ENCODE data around the gene LIME1.

The LIME1 gene

DNA sequence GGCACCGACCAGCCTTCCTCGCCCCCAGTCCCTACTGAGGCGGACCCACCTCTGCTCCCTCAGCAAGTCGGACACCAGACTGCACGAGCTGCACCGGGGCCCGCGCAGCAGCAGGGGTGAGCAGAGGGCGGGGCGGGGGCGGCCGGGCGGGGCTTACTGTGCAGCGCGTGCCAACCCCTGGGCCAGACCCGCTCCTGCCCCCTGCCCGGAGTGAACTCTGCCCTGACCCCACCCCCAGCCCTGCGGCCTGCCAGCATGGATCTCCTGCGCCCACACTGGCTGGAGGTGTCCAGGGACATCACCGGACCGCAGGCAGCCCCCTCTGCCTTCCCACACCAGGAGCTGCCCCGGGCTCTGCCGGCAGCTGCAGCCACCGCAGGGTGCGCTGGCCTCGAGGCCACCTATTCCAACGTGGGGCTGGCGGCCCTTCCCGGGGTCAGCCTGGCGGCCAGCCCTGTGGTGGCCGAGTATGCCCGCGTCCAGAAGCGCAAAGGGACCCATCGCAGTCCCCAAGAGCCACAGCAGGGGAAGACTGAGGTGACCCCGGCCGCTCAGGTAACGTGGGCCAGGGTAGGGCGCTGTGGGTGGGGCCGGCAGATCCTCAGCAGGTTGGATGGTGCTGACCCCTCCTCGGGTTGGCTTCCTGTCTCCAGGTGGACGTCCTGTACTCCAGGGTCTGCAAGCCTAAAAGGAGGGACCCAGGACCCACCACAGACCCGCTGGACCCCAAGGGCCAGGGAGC, 1.7 kb downstream of the LIME1 start:
- DNase-seq: no peak

DNA sequence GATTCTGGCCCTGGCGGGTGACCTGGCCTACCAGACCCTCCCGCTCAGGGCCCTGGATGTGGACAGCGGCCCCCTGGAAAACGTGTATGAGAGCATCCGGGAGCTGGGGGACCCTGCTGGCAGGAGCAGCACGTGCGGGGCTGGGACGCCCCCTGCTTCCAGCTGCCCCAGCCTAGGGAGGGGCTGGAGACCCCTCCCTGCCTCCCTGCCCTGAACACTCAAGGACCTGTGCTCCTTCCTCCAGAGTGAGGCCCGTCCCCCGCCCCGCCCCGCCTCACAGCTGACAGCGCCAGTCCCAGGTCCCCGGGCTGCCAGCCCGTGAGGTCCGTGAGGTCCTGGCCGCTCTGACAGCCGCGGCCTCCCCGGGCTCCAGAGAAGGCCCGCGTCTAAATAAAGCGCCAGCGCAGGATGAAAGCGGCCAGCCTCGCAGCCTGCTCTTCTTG, 2.2 kb downstream of the LIME1 start:
- DNase-seq: peak in 12 of 56 donors; percentile 28 to 59 (median 42)

DNA sequence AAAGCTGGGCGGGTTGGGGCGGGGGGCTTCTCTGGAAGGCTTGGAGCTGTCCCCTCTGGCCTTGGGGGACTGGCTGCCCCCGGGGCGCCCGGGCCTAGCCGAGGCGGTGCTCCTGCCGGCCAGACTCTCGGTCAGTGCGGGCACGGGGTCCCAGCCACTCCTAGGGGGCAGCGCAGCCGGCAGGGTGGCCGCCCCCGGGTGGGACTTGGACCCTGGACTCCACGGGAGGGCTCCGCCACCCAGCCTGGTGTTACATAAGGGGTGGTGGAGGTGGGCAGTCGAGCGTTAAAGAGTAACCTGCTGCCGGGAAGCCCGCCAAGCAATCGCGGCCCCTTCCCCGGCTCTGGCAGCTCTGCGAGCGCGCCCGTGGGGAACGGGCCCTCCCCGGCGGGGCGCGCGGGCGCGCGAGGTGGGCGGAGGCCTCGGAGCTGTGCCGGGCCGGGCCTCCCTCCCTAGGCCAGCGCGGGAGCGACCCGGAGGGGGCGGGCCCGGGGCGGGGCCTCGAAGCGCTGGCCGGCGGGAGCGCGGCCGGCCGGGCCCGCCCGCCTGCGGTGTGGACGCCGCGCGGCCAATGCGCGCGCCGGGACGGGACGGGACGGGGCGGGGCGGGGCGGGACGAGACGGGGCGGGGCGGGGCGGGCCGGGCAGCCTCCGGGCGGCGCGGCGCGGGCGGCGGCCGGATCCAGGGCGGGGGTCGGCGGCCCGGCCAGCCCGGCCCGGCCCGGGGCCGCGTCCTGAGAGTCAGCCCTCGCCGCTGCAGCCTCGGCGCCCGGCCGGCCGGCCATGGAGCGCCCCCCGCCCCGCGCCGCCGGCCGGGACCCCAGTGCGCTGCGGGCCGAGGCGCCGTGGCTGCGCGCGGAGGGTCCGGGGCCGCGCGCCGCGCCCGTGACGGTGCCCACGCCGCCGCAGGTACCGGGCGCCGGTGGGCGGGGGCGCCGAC, 2.9 kb downstream of the LIME1 start, which contains the start of gene SLC2A4RG:
Gene SLC2A4RG (plus strand): TSS at position 647 of the 940 bp plus-strand sequence. CDS start 137 bp downstream, at position 784.
- DNase-seq: peak in 39 of 56 donors; percentile 18 to 86 (median 56)

DNA sequence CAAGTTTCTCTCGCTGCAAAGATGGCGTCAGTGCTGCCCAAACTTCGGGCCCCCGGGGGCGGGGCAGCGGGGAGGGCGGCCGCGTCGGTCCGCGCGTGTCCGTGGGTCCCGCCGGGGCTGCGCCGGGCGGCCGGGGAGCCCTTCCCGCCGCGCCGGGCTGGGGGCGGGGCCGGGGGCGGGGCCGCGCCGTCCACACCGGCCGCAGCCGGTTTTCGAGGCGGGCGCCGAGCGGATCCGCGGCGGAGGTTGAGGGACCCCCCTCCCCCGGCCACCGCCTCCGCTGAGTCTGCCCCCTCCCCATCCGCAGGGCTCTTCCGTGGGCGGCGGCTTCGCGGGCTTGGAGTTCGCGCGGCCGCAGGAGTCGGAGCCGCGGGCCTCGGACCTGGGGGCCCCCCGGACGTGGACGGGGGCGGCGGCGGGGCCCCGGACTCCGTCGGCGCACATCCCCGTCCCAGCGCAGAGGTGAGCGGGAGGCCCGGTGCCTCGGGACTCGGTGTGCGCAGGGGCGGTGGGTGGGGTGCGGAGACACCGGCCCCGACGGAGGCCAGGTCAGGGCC, 3.7 kb downstream of the LIME1 start:
- peak in 8 of 56 donors; percentile 17 to 61 (median 37) for DNase-seq

DNA sequence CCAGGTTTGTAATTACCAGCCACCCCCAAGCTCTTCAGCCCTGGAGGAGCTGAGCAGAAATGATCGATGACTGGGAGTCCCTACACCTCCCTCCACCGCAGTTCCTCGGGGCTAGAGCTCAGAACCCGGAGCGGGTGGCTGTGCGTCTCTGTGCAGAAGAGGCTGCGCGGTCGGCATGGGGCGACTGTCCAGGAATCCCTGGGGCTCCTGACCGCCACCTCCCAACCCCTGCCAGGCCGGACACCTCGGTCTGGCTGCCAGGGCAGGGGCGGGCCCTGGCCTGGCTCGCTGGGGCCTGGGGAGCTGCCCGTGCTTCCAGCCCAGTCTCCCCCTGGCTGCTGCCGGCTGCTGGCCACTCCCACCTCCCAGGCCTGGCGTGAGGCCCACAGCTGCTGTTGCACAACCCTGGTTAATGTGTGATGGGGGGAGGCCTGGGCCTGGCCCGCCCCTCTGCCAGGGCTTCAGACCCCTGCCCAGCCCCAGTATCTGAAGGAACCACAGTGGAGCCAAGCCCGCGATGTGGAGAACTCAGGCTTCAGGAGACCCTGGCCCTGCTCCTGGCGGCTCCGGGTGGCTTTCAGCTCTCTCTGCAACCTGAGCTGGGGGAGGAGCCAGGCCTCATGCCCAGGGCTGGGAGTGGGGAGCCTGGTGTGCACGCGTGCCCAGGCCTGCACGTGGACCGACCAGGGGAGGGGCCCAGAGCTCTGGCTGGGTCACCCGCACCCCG, 4.3 kb downstream of the LIME1 start:
- peak in 51 of 56 donors; percentile 26 to 89 (median 65) for DNase-seq

DNA sequence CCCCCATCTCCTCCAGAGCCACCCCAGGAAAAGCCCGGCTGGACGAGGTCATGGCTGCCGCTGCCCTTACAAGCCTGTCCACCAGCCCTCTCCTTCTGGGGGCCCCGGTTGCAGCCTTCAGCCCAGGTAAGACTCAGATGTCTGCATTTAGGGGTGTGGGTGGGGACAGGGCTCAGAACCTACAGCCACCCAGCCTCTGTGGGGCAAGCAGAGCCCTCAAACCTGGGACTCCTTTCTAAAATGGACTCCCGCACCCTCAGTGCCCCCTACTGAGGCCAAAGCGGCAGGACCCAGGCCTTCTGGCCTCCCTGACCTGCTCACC, 4.9 kb downstream of the LIME1 start:
- DNase-seq: no peak

DNA sequence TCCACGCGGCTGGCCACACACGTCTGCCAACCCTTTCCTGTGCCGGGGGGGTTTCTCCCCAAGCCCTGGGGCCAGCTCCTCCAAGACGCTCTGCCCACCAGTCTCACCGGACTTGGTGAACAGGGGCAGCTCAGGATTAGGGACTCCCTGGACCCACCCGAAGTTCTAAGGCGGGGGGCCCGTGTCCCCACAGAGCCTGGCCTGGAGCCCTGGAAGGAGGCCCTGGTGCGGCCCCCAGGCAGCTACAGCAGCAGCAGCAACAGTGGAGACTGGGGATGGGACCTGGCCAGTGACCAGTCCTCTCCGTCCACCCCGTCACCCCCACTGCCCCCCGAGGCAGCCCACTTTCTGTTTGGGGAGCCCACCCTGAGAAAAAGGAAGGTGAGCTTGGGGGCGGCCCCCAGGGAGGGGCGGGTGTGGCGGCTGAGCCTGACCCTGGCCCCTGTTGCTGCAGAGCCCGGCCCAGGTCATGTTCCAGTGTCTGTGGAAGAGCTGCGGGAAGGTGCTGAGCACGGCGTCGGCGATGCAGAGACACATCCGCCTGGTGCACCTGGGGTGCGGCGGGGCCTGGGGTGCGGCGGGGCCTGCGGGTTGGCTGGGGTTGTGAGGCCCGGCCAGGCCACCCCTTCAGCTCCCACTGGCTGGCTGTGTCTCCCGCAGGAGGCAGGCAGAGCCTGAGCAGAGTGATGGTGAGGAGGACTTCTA, 5.4 kb downstream of the LIME1 start:
- DNase-seq: no peak

DNA sequence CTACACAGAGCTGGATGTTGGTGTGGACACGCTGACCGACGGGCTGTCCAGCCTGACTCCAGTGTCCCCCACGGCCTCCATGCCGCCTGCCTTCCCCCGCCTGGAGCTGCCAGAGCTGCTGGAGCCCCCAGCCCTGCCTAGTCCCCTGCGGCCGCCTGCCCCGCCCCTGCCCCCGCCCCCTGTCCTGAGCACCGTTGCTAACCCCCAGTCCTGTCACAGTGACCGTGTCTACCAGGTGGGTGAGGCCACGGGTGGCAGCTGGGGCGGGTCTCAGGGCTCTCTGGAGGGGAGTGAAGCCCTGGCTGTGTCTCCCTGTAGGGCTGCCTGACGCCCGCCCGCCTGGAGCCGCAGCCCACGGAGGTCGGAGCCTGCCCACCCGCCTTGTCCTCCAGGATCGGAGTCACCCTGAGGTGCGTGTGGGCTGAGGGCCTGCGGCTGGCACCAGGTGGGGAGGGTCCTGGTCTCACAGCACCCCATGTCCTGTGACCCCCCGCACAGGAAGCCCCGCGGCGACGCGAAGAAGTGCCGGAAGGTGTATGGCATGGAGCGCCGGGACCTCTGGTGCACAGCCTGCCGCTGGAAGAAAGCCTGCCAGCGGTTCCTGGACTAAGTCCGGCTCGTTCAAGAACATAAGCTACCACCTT, 6.0 kb downstream of the LIME1 start:
- no peak for DNase-seq

DNA sequence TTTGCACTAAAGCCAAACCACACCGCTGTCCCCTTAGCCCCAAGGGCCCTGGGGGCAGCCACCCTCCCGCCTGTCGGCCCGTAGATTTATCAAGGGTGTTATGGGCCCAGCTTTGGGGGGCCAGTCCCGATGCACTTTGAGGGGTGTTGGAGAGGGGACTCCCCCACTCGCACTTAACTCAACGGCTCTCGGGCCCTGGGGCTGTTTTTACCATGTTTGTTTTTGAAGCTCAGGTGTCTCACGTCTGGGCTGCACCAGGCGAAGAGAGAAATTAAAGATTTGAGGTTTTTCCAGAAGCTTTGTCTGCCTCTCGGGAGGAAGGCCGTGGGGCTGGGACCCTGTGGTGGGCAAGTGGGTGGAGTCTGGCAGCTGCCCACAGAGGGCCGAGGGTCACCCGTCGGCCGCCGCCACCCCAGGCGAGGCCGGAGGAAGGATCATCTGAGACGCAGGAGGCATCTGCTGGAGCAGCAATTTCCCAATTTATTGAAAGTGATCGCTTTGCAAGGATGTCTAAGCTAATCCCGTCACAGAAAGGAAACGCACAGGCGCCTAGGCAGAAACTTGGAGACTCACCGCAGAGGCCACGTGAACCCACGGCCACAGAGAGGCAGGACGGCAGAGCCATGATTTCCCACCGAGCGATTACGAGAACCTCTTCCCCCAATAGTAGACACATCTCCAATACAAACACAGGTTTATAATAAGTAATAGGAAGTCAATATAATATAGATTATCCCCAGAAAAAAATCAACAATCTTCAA, 6.9 kb downstream of the LIME1 start:
- no peak for DNase-seq

DNA sequence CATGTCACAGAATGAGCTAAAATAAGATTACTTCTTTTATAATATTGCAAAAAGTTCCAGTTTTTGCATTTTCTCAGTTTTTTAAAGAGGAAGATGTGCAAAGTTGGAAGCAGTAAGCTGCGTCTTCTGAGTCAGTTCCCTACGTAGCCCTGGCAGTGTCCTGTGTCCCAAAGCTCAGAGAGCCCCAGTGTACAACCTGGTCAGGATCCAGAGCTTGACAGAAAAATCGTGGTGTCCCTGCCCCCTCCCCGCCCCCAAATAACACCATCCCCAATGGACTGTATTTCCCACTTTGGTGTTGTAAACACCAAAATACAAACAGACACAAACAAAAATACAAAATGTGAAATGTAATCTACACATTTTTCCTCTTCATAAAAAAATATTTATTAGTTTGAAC, 7.7 kb downstream of the LIME1 start:
- no peak for DNase-seq

DNA sequence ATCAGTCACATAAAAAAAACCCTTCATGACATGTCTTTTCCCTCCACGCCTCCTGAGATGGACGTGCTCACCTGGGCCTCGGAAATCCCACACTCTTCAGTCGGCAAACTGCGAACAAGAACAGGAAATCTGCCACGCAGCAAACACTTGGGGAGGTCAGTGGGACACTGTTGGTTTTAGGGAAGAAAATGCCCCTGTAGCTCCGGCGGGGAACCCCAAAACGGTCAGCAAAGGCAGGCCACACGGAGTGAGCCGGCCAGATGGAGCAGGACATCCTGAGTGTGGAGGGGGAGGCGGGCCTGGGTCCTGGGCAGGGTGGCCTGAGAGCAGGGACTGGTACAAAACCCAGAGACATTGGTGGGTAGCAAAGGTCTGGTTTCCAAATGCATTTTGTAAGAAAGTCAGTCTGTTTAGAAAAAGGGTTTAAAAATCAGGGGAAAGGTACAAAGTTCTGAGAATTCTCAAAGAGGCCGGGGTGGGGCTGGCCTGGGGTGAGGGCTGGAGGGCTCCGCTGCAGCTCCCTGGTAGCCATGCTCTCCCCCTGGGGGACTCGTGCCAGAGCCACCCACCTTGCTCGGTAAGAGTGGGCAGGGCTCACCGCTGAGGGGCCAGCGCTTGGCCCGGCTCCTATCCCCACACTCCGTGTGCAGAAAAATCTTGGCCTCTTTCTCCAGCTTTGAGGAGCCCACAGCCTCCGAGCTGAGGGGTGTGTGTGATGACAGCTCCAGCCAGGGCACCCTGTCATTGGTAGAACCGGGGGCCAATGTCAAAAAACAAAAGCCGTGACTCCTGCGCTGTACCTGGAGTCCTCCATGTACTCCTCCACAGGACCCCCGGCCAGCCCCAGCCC, 8.3 kb downstream of the LIME1 start:
- no peak for DNase-seq

DNA sequence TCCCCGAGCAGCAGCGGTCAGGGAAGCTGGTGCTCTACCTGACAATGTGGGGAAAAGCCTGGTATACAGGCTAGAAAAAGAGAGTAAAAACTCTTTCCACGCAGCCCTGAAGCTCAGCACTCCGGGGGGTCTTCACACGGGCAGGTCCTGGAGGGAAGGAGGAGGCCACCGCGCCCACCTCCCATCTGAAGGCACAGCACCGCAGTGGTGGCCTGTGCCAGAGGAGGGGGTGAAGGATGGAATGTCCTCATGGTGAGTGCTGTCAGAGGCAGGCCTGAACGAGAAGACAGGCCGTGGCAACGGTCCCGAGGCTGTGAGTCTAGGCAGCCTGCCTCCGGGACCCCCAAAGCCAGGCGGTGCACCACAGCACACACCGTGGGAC, 9.0 kb downstream of the LIME1 start:
- no peak for DNase-seq

DNA sequence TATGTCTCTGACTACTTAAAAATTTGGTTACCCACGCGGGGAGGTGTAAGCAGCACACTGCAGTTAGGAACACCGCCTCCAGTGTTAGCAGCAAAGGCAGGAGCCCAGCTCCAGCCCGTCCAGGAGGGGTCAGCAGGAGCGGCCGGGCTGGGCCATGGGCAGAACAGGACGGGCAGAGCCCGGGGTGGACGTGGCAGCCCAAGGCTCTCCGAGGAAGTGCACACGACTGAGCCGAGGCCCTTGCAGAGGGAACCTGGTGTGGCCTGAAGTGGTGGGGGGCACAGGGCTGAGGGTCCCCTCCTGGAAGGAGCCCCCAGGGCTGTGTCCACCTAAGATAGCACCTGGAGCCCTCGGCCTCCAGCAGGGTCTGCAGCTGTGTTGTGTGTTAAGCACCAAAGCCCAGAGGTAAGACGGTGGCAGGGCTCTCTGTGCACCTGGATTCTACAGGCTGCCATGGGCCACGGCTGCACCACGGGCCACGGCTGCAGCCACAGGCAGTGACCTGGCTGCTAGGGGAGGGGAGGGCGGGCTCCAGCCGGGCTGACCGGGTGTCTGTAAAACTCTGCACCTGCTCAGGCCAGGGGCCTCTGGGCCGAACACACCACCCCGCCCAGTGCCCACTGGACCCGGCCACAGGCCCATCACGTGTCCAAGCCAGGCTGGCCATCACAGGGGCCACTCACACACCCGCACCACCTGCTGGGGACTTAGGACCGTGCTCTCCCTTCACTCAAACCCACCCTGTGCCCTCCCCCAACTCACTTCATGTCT, 9.7 kb downstream of the LIME1 start:
- no peak for DNase-seq

DNA sequence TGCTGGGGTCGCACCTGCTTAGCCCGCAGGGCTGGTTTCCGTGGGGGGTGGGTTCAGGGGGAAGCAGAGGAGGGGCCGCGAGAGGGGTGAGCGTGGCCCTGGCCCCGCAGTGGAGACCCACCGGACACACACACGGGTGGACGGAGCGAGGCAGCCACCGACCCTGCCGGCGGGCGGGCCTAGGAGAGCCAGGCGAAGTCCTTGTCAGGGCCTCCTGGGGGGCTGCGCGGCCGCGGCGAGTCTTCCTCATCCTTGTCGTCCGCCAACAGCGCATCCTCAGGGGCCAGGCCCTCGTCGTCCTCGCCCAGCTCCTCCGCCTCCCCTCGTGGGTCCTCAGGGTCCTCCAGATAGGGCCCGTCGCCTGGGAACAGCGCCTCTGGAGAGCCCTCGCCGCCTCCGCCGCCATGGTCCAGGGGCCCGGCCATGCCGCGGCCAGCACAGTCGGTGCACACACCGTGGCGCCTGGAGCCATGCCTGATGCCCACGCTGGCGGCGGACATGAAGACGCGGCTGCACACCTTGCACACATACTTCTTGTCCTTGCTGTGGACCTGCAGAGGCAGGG, 10.4 kb downstream of the LIME1 start:
- no peak for DNase-seq

DNA sequence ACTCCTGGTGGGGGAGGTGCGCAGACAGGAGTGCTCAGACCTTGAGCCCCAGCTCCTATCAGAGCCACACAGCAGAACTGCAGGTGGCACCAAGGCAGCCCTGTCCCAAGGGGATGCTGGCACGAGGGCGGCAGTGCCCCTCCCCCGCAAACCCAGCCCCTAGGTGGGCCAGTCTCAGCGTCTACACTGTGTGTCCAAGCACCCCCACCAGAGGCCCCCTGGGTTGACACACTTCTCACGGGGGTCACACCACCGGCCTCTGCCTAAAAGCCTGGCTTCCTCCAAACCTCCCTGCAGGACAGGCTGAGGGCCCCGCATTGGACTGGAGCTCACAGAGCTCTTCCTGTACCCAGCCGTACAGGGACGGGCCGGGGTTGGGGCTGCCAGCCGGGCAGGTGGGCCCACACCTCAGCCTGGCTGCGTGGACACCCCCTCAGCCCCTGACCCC, 11.2 kb downstream of the LIME1 start:
- DNase-seq: no peak

DNA sequence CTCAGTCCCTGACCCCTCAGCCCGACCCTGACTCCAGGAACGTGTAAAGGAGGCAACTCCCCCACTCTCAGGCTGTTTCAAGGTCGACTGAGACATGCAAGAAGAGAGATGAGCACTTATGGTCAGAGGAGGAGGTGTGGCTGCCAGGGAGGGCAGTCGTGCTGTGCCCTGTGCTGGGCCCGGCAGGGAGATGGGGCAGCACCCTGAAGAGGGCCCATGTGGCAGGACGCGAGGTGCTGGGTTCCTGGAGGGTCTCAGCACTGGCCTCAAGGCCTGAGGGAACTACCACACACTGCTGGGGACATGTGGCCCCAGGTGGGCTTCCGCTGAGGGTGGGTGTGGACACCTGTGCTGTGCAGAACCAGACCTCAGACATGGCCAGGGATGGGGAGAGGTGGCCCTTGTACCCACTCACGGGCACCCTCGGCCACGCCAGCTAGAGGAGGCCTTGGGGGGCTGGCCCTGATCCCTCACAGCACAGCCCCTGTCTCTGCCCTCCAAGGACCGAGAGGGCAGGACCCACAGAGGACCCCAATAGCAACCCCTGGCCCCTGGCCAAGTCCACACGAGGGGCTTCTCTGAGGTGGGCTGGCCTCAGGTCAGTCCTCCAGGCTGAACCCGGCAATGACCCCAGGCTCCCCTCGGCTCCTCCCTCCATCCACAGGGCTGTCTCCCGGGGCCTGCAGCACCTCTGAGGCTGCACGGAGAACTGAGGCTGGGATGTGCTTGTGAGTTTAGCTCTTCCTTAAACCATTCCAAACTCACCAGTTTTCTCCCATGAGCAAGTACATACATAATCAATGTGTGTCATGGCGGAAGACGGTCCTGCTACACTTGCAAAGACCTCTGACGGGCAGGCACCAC, 11.8 kb downstream of the LIME1 start:
- no peak for DNase-seq
